HCT116 (cell line): ENCODE data around the gene FOXF1. TPM values are rescaled to one million over a fixed set of nuclear protein-coding genes. Genes with fewer than 3 reads are reported as not detected.

Experiments
- ATAC-seq: fragments of 200-7000 bp; cut with Tn5 transposase; 2 replicates; pipeline ENCODE4 v1.9.1; 2020; ENCODE audit warnings: mild to moderate bottlenecking, moderate library complexity
- BruUV-seq: library from RNA; stranded (reverse); fragments of 400-500 nt; replicated peaks from 2 replicates; lab custom pipeline; 2021; lab: Mats Ljungman, UMichigan
- CTCF ChIA-PET: fragments of 300-600 bp; sonication (Branson Sonifier 250); formaldehyde crosslinking; loops from one replicate; lab custom pipeline; 2021; ENCODE audit warnings: antibody characterized with exemption; lab: Charles Lee
- POLR2A ChIA-PET: fragments of 300-600, 350-600 bp; sonication (Branson Sonifier 250); formaldehyde crosslinking; loops from one replicate; lab custom pipeline; 2021; ENCODE audit warnings: antibody characterized with exemption; lab: Charles Lee
- RAD21 ChIA-PET, 2 experiments: fragments of 300-600 bp; sonication (Branson Sonifier 250); formaldehyde crosslinking; loops; one replicate each; lab custom pipeline; 2023; ENCODE audit warnings: low total read pairs in 2 of 2; ENCODE audit not compliant: uncharacterized antibody in 2 of 2, unreplicated experiment in 2 of 2, low non-redundant PET in 1 of 2; lab: Charles Lee
- DNase-seq: peaks from one replicate; pipeline ENCODE4 v3.0.0-alpha.2; 2010; ENCODE audit warnings: low read depth, low spot score
- H2AFZ ChIP-seq: fragments of 200-600 bp; shearing (Covaris generic), sonication (generic); 2 replicates; pipeline ENCODE4 v1.6.1; 2017; ENCODE audit warnings: low read depth, mixed run types, mixed read lengths, antibody characterized with exemption, low read length; ENCODE audit not compliant: poor library complexity, severe bottlenecking
- H3K27ac ChIP-seq: 2 replicates; pipeline ENCODE4 v1.5.1; 2012; ENCODE audit warnings: low read depth, low read length
- H3K27me3 ChIP-seq: fragments of 200-600 bp; sonication (generic); 2 replicates; pipeline ENCODE4 v1.6.1; 2016; ENCODE audit warnings: mixed run types, low read length, mixed read lengths; ENCODE audit not compliant: insufficient read depth
- H3K36me3 ChIP-seq, 2 experiments: fragments of 200-500 bp in 1 of 2; fragments of 200-600 bp in 1 of 2; sonication (Bioruptor generic) in 1 of 2; sonication (generic) in 1 of 2; 2 replicates each; pipeline versions ENCODE4 v1.5.1 to v1.6.1; 2014 to 2016; ENCODE audit warnings: low read length in 2 of 2, inconsistent platforms in 1 of 2, mixed read lengths in 1 of 2, mixed run types in 1 of 2; ENCODE audit not compliant: insufficient read depth in 2 of 2, control insufficient read depth in 1 of 2
- H3K4me1 ChIP-seq, 2 experiments: fragments of 200-600 bp in 1 of 2; sonication (generic) in 1 of 2; 2 replicates each; pipeline versions ENCODE4 v1.5.1 to v1.6.1; 2012 to 2017; ENCODE audit warnings: low read length in 2 of 2, inconsistent platforms in 1 of 2, mild to moderate bottlenecking in 1 of 2, mixed read lengths in 1 of 2, mixed run types in 1 of 2, moderate library complexity in 1 of 2; ENCODE audit not compliant: insufficient read depth in 2 of 2, control insufficient read depth in 1 of 2
- H3K4me2 ChIP-seq: fragments of 200-600 bp; sonication (generic); 2 replicates; pipeline ENCODE4 v1.6.1; 2017; ENCODE audit warnings: mixed run types, low read length, mixed read lengths
- H3K4me3 ChIP-seq, 2 experiments: fragments of 200-600 bp in 1 of 2; sonication (generic) in 1 of 2; replicated peaks in 1 of 2; 2 replicates each; pipeline ENCODE4 v1.5.1; 2011 to 2016; ENCODE audit warnings: low read length in 2 of 2, control low read depth in 1 of 2, low read depth in 1 of 2, mild to moderate bottlenecking in 1 of 2, mixed read lengths in 1 of 2, mixed run types in 1 of 2
- H3K79me2 ChIP-seq: fragments of 200-600 bp; sonication (generic); 2 replicates; pipeline ENCODE4 v1.6.1; 2017; ENCODE audit warnings: mild to moderate bottlenecking, mixed run types, low read length, moderate library complexity, mixed read lengths; ENCODE audit not compliant: insufficient read depth
- H3K9ac ChIP-seq: fragments of 200-600 bp; sonication (generic); 2 replicates; pipeline ENCODE4 v1.6.1; 2016; ENCODE audit warnings: low read length, mixed read lengths
- H3K9me2 ChIP-seq: fragments of 200-600 bp; sonication (generic), shearing (Covaris generic); 2 replicates; pipeline ENCODE4 v1.6.1; 2017; ENCODE audit warnings: mixed run types, mild to moderate bottlenecking, moderate library complexity; ENCODE audit not compliant: insufficient read depth
- H3K9me3 ChIP-seq, 2 experiments: fragments of 200-500 bp in 1 of 2; fragments of 200-600 bp in 1 of 2; sonication (Bioruptor generic) in 1 of 2; sonication (generic) in 1 of 2; 2 replicates each; pipeline ENCODE4 v1.6.1; 2014 to 2017; ENCODE audit warnings: low read length in 2 of 2, mixed read lengths in 2 of 2, inconsistent platforms in 1 of 2, low read depth in 1 of 2, mild to moderate bottlenecking in 1 of 2, mixed run types in 1 of 2, moderate library complexity in 1 of 2; ENCODE audit not compliant: control insufficient read depth in 1 of 2, insufficient read depth in 1 of 2
- H4K20me1 ChIP-seq: fragments of 200-600 bp; sonication (generic), shearing (Covaris generic); 2 replicates; pipeline ENCODE4 v1.6.1; 2017; ENCODE audit warnings: mixed run types, mild to moderate bottlenecking, moderate library complexity; ENCODE audit not compliant: insufficient read depth
- CBX3 ChIP-seq: IDR thresholded peaks from 2 replicates; pipeline ENCODE4 v1.6.1; 2012; ENCODE audit warnings: low read depth
- CTCF ChIP-seq, 3 experiments: fragments of 200-600 bp in 1 of 3; sonication (generic) in 1 of 3; IDR thresholded peaks in 2 of 3; conservative IDR thresholded peaks in 1 of 3; 2 replicates each; pipeline ENCODE4 v1.5.1; 2012 to 2017; ENCODE audit warnings: low read depth in 2 of 3, low read length in 2 of 3, antibody characterized with exemption in 1 of 3, borderline replicate concordance in 1 of 3, control low read depth in 1 of 3, mild to moderate bottlenecking in 1 of 3, mixed read lengths in 1 of 3, mixed run types in 1 of 3, moderate library complexity in 1 of 3; ENCODE audit not compliant: insufficient read depth in 1 of 3
- ELF1 ChIP-seq: IDR thresholded peaks from 2 replicates; pipeline ENCODE4 v1.6.1; 2012; ENCODE audit warnings: low read depth, borderline replicate concordance
- EZH2phosphoT487 ChIP-seq: fragments of 200-600 bp; IDR thresholded peaks from 2 replicates; pipeline ENCODE4 v1.6.1; 2018; ENCODE audit warnings: antibody characterized with exemption, borderline replicate concordance
- FOSL1 ChIP-seq: IDR thresholded peaks from 2 replicates; pipeline ENCODE4 v1.6.1; 2012; ENCODE audit warnings: low read depth
- JUND ChIP-seq: IDR thresholded peaks from 2 replicates; pipeline ENCODE4 v1.6.1; 2012
- POLR2AphosphoS5 ChIP-seq: IDR thresholded peaks from 2 replicates; pipeline ENCODE4 v1.6.1; 2011; ENCODE audit warnings: mild to moderate bottlenecking, low read depth, low read length, moderate library complexity
- RAD21 ChIP-seq: IDR thresholded peaks from 2 replicates; pipeline ENCODE4 v1.6.1; 2012; ENCODE audit warnings: low read depth, mild to moderate bottlenecking
- SIN3A ChIP-seq: IDR thresholded peaks from 2 replicates; pipeline ENCODE4 v1.6.1; 2012; ENCODE audit warnings: low read depth
- SP1 ChIP-seq: IDR thresholded peaks from 2 replicates; pipeline ENCODE4 v1.6.1; 2012; ENCODE audit warnings: low read depth
- SRF ChIP-seq: IDR thresholded peaks from 2 replicates; pipeline ENCODE4 v1.6.1; 2012; ENCODE audit warnings: low read depth
- YY1 ChIP-seq: IDR thresholded peaks from 2 replicates; pipeline ENCODE4 v1.6.1; 2011; ENCODE audit warnings: low read length, low read depth, moderate library complexity, mild to moderate bottlenecking; ENCODE audit not compliant: insufficient replicate concordance; ENCODE audit errors: extremely low read depth
- ZBTB33 ChIP-seq: IDR thresholded peaks from 2 replicates; pipeline ENCODE4 v1.6.1; 2011; ENCODE audit warnings: mild to moderate bottlenecking, low read length, moderate library complexity; ENCODE audit not compliant: insufficient replicate concordance; ENCODE audit errors: extremely low read depth
- ZFX ChIP-seq: fragments of 450-650 bp; IDR thresholded peaks from 2 replicates; pipeline ENCODE4 v1.6.1; 2017
- intact Hi-C: fragments of 100-400 bp; cut with micrococcal nuclease; formaldehyde crosslinking; loops from 2 replicates; pipeline ENCODE4 v1.10.0; 2022
- total RNA-seq: library from RNA; stranded (reverse); gene quantifications from one replicate; pipeline ENCODE4 v1.2.1, GENCODE V29; 2021; ENCODE audit not compliant: unreplicated experiment

Gene FOXF1
- total RNA-seq, 1 experiment from 2014 or later = 2.4 TPM

- no peak for ATAC-seq
- no peak for TF ChIP-seq FOSL1
- no peak for TF ChIP-seq ZFX
- TF ChIP-seq CBX3 = no peak
- no peak for TF ChIP-seq SIN3A
- TF ChIP-seq EZH2phosphoT487 = no peak
- TF ChIP-seq YY1 = no peak
- no peak for TF ChIP-seq JUND
- no peak for TF ChIP-seq CTCF (IDR thresholded peaks at IDR 0.05 in 2 of 3, conservative IDR thresholded peaks at IDR 0.05 in 1 of 3; ENCODE audit: borderline replicate concordance in 1 of 3, insufficient read depth in 1 of 3, low read depth in 2 of 3, low read length in 2 of 3)
- TF ChIP-seq SRF = no peak
- TF ChIP-seq ZBTB33 = no peak
- no peak for TF ChIP-seq RAD21
- no peak for TF ChIP-seq ELF1
- no peak for TF ChIP-seq SP1
- TF ChIP-seq POLR2AphosphoS5 = no peak
- no peak overlapping the region for H3K4me2 ChIP-seq
- H3K36me3 ChIP-seq = no peaks in the 10 kb centered on the region
- H3K9me3 ChIP-seq = no peaks in the 10 kb centered on the region
- DNase-seq = no peak
- H2AFZ ChIP-seq = no peak overlapping the region
- CTCF ChIA-PET = interaction anchor here (0.8 kb wide), 1 partner anchor 248 kb away, joined by 3 read pairs; no protein-coding TSS in a partner anchor
- POLR2A ChIA-PET = no interaction called here
- H3K9ac ChIP-seq = no peak overlapping the region
- H3K27me3 ChIP-seq = peaks cover 49% of the 10 kb centered on the region
- no peaks in the 10 kb centered on the region for H3K9me2 ChIP-seq
- peaks cover 0 to 5% of the 10 kb centered on the region in 2 experiments; a peak in 1 of 4 replicates for H3K4me1 ChIP-seq
- no peaks in the 10 kb centered on the region for H4K20me1 ChIP-seq
- H3K79me2 ChIP-seq = no peaks in the 10 kb centered on the region
- H3K4me3 ChIP-seq = no peak overlapping the region
- intact Hi-C loops = no loop called here
- RAD21 ChIA-PET = no interaction called here
- BruUV-seq = no TSS peak
- H3K27ac ChIP-seq = no peak overlapping the region
Measured at GRCh38 chr16:86500708-86501510, 9.4 kb upstream of the FOXF1 start.
